SK-N-SH treated with all-trans-retinoic acid at 6 μM for 48 hours (cell line): ENCODE data around the gene TNK1.
"Not testable (repeated sequence)": the region's sequence is repeated elsewhere in the genome, so short reads cannot be mapped to it uniquely, and the experiment has no call there.

ENCODE experiments used
- ATAC-seq: fragments of 200-7000 bp; cut with Tn5 transposase; 3 replicates; pipeline ENCODE4 v1.9.1; 2020; ENCODE audit warnings: mild to moderate bottlenecking, moderate library complexity
- ARNTL ChIP-seq: fragments of 450-650 bp; formaldehyde crosslinking; IDR thresholded peaks from 2 replicates; pipeline ENCODE4 v1.5.0; 2020; ENCODE audit warnings: low read depth, mild to moderate bottlenecking, moderate library complexity, borderline replicate concordance
- CSDC2 ChIP-seq: fragments of 250-450 bp; sonication (Bioruptor Pico); IDR thresholded peaks from 2 replicates; pipeline ENCODE4 v1.5.0; 2020; ENCODE audit warnings: mild to moderate bottlenecking, moderate library complexity
- ESRRG ChIP-seq: fragments of 250-450 bp; sonication (Bioruptor Pico); IDR thresholded peaks from 2 replicates; pipeline ENCODE4 v1.6.1; 2021; ENCODE audit warnings: mild to moderate bottlenecking
- GLIS3 ChIP-seq: fragments of 250-450 bp; sonication (Bioruptor Pico); IDR thresholded peaks from 2 replicates; pipeline ENCODE4 v1.5.0; 2020; ENCODE audit warnings: mild to moderate bottlenecking, moderate library complexity
- ISL1 ChIP-seq: fragments of 250-450 bp; sonication (Bioruptor Pico); IDR thresholded peaks from 2 replicates; pipeline ENCODE4 v2.1.2; 2022; ENCODE audit warnings: mild to moderate bottlenecking, moderate library complexity
- OSR1 ChIP-seq: fragments of 250-450 bp; sonication (Bioruptor Pico); IDR thresholded peaks from 2 replicates; pipeline ENCODE4 v1.8.0; 2022; ENCODE audit warnings: moderate library complexity, mild to moderate bottlenecking, inconsistent platforms
- PPARA ChIP-seq: fragments of 250-450 bp; sonication (Bioruptor Pico); IDR thresholded peaks from 2 replicates; pipeline ENCODE4 v1.5.0; 2020; ENCODE audit warnings: mild to moderate bottlenecking, borderline replicate concordance
- RARB ChIP-seq: fragments of 250-450 bp; sonication (Bioruptor Pico); IDR thresholded peaks from 2 replicates; pipeline ENCODE4 v1.8.0; 2021; ENCODE audit warnings: mild to moderate bottlenecking, moderate library complexity
- SNAI2 ChIP-seq: fragments of 250-450 bp; sonication (Bioruptor Pico); IDR thresholded peaks from 2 replicates; pipeline ENCODE4 v1.5.0; 2020; ENCODE audit warnings: mild to moderate bottlenecking, moderate library complexity
- TCF4 ChIP-seq: fragments of 250-450 bp; sonication (Bioruptor Pico); IDR thresholded peaks from 2 replicates; pipeline ENCODE4 v1.8.0; 2021; ENCODE audit warnings: mild to moderate bottlenecking, moderate library complexity, borderline replicate concordance
- TOX ChIP-seq: fragments of 250-450 bp; sonication (Bioruptor Pico); IDR thresholded peaks from 2 replicates; pipeline ENCODE4 v1.8.0; 2021; ENCODE audit warnings: mild to moderate bottlenecking, moderate library complexity, borderline replicate concordance
- TSHZ2 ChIP-seq: fragments of 250-450 bp; sonication (Bioruptor Pico); IDR thresholded peaks from 2 replicates; pipeline ENCODE4 v1.5.0; 2020; ENCODE audit warnings: mild to moderate bottlenecking, moderate library complexity
- ZC3H10 ChIP-seq: fragments of 250-450 bp; sonication (Bioruptor Pico); IDR thresholded peaks from 2 replicates; pipeline ENCODE4 v1.5.1; 2021; ENCODE audit warnings: mild to moderate bottlenecking, moderate library complexity
- ZFP3 ChIP-seq: fragments of 250-450 bp; sonication (Bioruptor Pico); IDR thresholded peaks from 2 replicates; pipeline ENCODE4 v1.5.0; 2020; ENCODE audit warnings: mild to moderate bottlenecking, moderate library complexity
- ZFP30 ChIP-seq: fragments of 450-650 bp; formaldehyde crosslinking; IDR thresholded peaks from 2 replicates; pipeline ENCODE4 v1.5.0; 2022; ENCODE audit warnings: mild to moderate bottlenecking, moderate library complexity
- ZNF70 ChIP-seq: fragments of 450-650 bp; formaldehyde crosslinking; IDR thresholded peaks from 2 replicates; pipeline ENCODE4 v1.5.0; 2020; ENCODE audit warnings: mild to moderate bottlenecking, moderate library complexity
- TF ChIP-seq, protein P1 (sequence below): fragments of 250-450 bp; sonication (Bioruptor Pico); IDR thresholded peaks from 2 replicates; pipeline ENCODE4 v1.8.0; 2020; ENCODE audit warnings: mild to moderate bottlenecking, moderate library complexity, borderline replicate concordance
- TF ChIP-seq, protein P2 (sequence below): fragments of 250-450 bp; sonication (Bioruptor Pico); IDR thresholded peaks from 2 replicates; pipeline ENCODE4 v1.5.1; 2020; ENCODE audit warnings: low read depth, mild to moderate bottlenecking, moderate library complexity
- TF ChIP-seq, protein P3 (sequence below): fragments of 250-450 bp; sonication (Bioruptor Pico); IDR thresholded peaks from 2 replicates; pipeline ENCODE4 v1.5.1; 2021; ENCODE audit warnings: mild to moderate bottlenecking, moderate library complexity

TNK1 gene

GRCh38 chr17:7334938-7335538 lies 45.9 kb upstream of the TNK1 start (continued):
- TF ChIP-seq, protein P1, sequence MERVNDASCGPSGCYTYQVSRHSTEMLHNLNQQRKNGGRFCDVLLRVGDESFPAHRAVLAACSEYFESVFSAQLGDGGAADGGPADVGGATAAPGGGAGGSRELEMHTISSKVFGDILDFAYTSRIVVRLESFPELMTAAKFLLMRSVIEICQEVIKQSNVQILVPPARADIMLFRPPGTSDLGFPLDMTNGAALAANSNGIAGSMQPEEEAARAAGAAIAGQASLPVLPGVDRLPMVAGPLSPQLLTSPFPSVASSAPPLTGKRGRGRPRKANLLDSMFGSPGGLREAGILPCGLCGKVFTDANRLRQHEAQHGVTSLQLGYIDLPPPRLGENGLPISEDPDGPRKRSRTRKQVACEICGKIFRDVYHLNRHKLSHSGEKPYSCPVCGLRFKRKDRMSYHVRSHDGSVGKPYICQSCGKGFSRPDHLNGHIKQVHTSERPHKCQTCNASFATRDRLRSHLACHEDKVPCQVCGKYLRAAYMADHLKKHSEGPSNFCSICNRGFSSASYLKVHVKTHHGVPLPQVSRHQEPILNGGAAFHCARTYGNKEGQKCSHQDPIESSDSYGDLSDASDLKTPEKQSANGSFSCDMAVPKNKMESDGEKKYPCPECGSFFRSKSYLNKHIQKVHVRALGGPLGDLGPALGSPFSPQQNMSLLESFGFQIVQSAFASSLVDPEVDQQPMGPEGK (CRISPR knock-in tag): no peak
- TF ChIP-seq ISL1 (CRISPR knock-in tag) (no peak), OSR1 (no peak)

GRCh38 chr17:7335765-7336164 lies 45.1 kb upstream of the TNK1 start:
- ATAC-seq: not testable (repeated sequence)

DNA sequence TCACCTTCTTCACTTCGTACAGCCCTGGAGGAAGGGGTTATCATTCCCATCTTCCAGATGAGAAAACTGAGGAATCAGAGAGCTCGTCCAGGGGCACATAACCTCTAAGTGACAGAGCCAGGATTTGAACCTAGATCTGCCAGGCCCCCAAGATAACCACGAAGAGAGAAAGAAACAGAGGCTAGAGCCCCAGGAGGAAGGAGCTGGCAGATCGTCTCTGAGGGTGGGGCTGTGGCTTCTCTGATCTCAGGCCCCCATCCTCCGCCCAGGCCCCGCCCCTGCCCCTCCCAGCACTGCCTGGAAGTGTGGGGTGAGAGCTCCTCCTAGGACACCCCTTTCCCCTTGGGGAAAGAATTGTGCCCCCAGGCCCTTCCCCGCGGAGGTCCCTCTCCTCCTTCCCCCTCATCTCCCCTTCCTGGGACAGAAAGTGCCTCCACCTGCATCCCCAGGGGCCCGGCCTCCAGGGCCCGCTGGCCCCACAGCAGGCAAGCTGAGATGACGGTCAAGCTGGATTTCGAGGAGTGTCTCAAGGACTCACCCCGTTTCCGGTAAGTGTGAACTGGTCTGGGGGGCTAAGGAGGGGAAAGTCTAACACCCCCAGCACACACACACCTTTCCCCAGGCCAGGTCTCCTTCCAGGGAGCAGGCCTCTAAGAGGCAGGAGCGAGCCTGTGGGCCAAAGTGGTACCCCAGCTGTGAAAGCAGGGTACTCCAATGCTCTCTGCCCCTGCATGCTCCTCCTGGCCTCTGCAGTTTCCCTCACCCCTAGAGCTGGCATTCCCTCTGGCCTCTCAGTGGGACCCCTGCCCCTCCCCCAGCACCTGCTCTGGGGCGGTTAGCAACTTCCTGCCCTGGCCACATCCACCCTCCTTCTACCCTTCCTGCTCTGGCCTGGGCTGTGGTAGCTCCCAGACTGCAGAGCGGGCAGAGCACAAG lies 44.4 kb upstream of the TNK1 start, which contains the start of gene ACAP1:
Gene ACAP1 (plus strand): TSS at position 290 of the 936 bp plus-strand sequence. CDS start 206 bp downstream, at position 496.
- no peak for ATAC-seq

DNA sequence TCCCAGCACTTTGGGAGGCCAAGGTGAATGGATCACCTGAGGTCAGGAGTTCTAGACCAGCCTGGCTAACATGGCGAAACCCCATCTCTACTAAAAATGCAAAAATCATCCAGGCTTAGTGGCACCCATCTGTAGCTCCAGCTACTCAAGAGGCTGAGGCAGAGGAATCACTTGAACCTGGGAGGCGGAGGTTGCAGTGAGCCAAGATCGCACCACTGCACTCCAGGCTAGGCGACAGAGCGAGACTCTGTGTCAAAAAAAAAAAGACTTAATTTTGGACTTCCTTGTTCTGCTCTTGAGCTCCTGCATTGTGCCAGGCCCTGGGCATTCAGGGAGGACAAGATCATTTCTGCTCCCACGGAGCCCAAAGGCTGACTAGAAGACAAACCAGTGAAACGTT lies 43.3 kb upstream of the TNK1 start:
- not testable (repeated sequence) for ATAC-seq

More for the DNA sequence above, 44.4 kb upstream of the TNK1 start, which contains the start of gene ACAP1:
- TF ChIP-seq, protein P2, sequence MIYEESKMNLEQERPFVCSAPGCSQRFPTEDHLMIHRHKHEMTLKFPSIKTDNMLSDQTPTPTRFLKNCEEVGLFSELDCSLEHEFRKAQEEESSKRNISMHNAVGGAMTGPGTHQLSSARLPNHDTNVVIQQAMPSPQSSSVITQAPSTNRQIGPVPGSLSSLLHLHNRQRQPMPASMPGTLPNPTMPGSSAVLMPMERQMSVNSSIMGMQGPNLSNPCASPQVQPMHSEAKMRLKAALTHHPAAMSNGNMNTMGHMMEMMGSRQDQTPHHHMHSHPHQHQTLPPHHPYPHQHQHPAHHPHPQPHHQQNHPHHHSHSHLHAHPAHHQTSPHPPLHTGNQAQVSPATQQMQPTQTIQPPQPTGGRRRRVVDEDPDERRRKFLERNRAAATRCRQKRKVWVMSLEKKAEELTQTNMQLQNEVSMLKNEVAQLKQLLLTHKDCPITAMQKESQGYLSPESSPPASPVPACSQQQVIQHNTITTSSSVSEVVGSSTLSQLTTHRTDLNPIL (CRISPR knock-in tag): no peak

DNA sequence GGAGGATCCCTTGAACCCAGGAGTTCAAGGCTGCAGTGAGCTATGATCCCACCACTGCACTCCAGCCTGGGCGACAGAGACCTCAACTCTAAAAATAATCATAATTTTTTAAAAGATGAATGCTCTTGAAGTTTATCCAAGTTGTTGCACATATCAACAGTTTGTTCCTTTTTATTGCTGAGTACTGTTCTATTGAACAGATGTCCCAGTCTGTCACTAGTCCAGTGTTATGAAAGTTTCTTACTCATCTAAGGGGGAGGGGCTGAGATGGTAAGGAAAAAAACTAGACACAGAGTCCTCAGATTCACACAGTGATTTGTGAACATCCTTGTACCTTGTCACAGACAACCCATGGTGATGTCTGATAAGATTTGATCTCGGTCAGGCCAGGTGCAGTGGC lies 40.7 kb upstream of the TNK1 start:
- no peak for ATAC-seq
- no peak for TF ChIP-seq GLIS3 (CRISPR knock-in tag)
- TF ChIP-seq TSHZ2 (CRISPR knock-in tag): no peak
- no peak for TF ChIP-seq ZNF70 (CRISPR knock-in tag)
- no peak for TF ChIP-seq ZFP3 (CRISPR knock-in tag)
- TF ChIP-seq, protein P3, sequence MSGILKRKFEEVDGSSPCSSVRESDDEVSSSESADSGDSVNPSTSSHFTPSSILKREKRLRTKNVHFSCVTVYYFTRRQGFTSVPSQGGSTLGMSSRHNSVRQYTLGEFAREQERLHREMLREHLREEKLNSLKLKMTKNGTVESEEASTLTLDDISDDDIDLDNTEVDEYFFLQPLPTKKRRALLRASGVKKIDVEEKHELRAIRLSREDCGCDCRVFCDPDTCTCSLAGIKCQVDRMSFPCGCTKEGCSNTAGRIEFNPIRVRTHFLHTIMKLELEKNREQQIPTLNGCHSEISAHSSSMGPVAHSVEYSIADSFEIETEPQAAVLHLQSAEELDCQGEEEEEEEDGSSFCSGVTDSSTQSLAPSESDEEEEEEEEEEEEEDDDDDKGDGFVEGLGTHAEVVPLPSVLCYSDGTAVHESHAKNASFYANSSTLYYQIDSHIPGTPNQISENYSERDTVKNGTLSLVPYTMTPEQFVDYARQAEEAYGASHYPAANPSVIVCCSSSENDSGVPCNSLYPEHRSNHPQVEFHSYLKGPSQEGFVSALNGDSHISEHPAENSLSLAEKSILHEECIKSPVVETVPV (CRISPR knock-in tag): no peak
- no peak for TF ChIP-seq TOX (CRISPR knock-in tag)
- TF ChIP-seq, protein P2 (CRISPR knock-in tag): no peak
- no peak for TF ChIP-seq OSR1

DNA sequence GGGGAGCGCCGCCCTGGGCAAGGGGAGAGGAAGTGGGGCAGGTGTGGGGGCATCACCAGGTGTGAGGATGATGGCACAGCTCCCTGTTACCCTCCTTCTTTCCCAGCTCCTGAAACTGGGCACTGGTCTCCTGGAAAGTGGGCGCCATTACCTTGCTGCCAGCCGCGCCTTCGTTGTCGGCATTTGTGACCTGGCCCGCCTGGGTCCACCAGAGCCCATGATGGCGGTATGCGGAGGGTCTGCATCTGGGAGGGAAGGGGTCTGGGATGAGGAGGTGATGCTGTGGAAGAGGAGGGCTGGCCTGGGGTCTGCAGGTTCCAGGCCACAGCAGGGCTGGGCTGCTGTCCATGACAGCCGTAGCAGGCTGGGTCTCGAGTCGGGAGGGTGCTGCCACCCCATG lies 39.0 kb upstream of the TNK1 start:
- TF ChIP-seq ZFP30 (CRISPR knock-in tag): no peak
- TF ChIP-seq CSDC2 (CRISPR knock-in tag): no peak
- no peak for TF ChIP-seq ARNTL (CRISPR knock-in tag)
- no peak for TF ChIP-seq TSHZ2 (CRISPR knock-in tag)
- TF ChIP-seq RARB (CRISPR knock-in tag): no peak
- TF ChIP-seq ZC3H10 (CRISPR knock-in tag): no peak
- no peak for TF ChIP-seq ZFP3 (CRISPR knock-in tag)
- no peak for TF ChIP-seq ZNF70 (CRISPR knock-in tag)
- no peak for TF ChIP-seq PPARA (CRISPR knock-in tag)
- no peak for TF ChIP-seq ESRRG
- TF ChIP-seq ISL1 (CRISPR knock-in tag): no peak
- TF ChIP-seq GLIS3 (CRISPR knock-in tag): no peak
- TF ChIP-seq TCF4 (CRISPR knock-in tag): no peak
- no peak for TF ChIP-seq SNAI2
- ATAC-seq: no peak
